HG03439 (cell line): ENCODE data around the gene MBNL2.
"Not testable (repeated sequence)": the region's sequence is repeated elsewhere in the genome, so short reads cannot be mapped to it uniquely, and the experiment has no call there.

Source experiments
- ATAC-seq: cut with Tn5 transposase; IDR thresholded peaks from one replicate; pipeline ENCODE4 v1.9.1; 2021; ENCODE audit warnings: mild to moderate bottlenecking, moderate library complexity; ENCODE audit not compliant: unreplicated experiment

MBNL2 gene

GRCh38 chr13:97342936-97343335 is 120.8 kb downstream of the MBNL2 start:
- ATAC-seq: no peak

- no peak for ATAC-seq
Observed at GRCh38 chr13:97344265-97345175, 122.4 kb downstream of the MBNL2 start.

GRCh38 chr13:97346097-97346496 is 124.0 kb downstream of the MBNL2 start:
- no peak for ATAC-seq

- ATAC-seq: no peak
Observed at GRCh38 chr13:97346561-97347254, 124.6 kb downstream of the MBNL2 start.

GRCh38 chr13:97347255-97347932 is 125.3 kb downstream of the MBNL2 start:
- ATAC-seq: no peak

- ATAC-seq: no peak
Observed at GRCh38 chr13:97348569-97349100, 126.5 kb downstream of the MBNL2 start.

- ATAC-seq: not testable (repeated sequence)
Observed at GRCh38 chr13:97352012-97352411, 129.9 kb downstream of the MBNL2 start.

- no peak for ATAC-seq
Observed at GRCh38 chr13:97352815-97353214, 130.7 kb downstream of the MBNL2 start.

- ATAC-seq: no peak
Observed at GRCh38 chr13:97353927-97354675, 132.0 kb downstream of the MBNL2 start.

GRCh38 chr13:97354808-97355207 is 132.7 kb downstream of the MBNL2 start:
- ATAC-seq: no peak

- ATAC-seq: no peak
Observed at GRCh38 chr13:97356592-97356991, 134.5 kb downstream of the MBNL2 start.

- peak; percentile 90 for ATAC-seq
Observed at GRCh38 chr13:97359181-97360057, 137.3 kb downstream of the MBNL2 start.

- no peak for ATAC-seq
Observed at GRCh38 chr13:97360610-97361009, 138.5 kb downstream of the MBNL2 start.

GRCh38 chr13:97364031-97364430 is 141.9 kb downstream of the MBNL2 start:
- ATAC-seq: no peak

GRCh38 chr13:97364827-97365226 is 142.7 kb downstream of the MBNL2 start:
- no peak for ATAC-seq

GRCh38 chr13:97366172-97366688 is 144.1 kb downstream of the MBNL2 start:
- ATAC-seq: no peak

- ATAC-seq: no peak
Observed at GRCh38 chr13:97367016-97367822, 145.1 kb downstream of the MBNL2 start.

GRCh38 chr13:97369261-97369893 is 147.2 kb downstream of the MBNL2 start:
- ATAC-seq: peak; percentile 77
